ENCODE data around the gene ATOSA.

Gene ATOSA

GRCh38 chr15:52651868-52652267 is 27.3 kb downstream of the ATOSA start:
- Histone ChIP-seq H3K4me3 (ENCODE audit: low read length) (no peak overlapping the region), H3F3A (ENCODE audit: control insufficient read depth, insufficient read depth) (no peaks in the 10 kb centered on the region), H3K4me2 (ENCODE audit: low read length) (no peak overlapping the region), H3K36me3 (ENCODE audit: control insufficient read depth, low read length) (peaks cover 56% of the 10 kb centered on the region), H3K27me3 (ENCODE audit: control insufficient read depth, low read length) (no peaks in the 10 kb centered on the region), H3K79me2 (ENCODE audit: control insufficient read depth, low read length) (peaks cover 12% of the 10 kb centered on the region), H3K9me2 (replicated peaks; ENCODE audit: control insufficient read depth, low read length) (no peaks in the 10 kb centered on the region), H3K4me1 (ENCODE audit: control insufficient read depth, low read length) (peaks cover 14% of the 10 kb centered on the region), H3K27ac (ENCODE audit: low read depth, low read length) (no peak overlapping the region), H3K9me3 (ENCODE audit: control insufficient read depth, insufficient read depth, low read length) (no peaks in the 10 kb centered on the region), H4K20me1 (ENCODE audit: control insufficient read depth, insufficient read depth, low read depth, low read length) (no peaks in the 10 kb centered on the region)
- no peak for TF ChIP-seq CTCF (IDR thresholded peaks at IDR 0.05; ENCODE audit: low read depth, low read length, poor library complexity, severe bottlenecking)
- no peak for TF ChIP-seq EZH2phosphoT487 (IDR thresholded peaks at IDR 0.05; ENCODE audit: borderline replicate concordance, low read length)

GRCh38 chr15:52651114-52651513 is 28.1 kb downstream of the ATOSA start:
- Histone ChIP-seq H3K27me3 (ENCODE audit: control insufficient read depth, low read length) (no peaks in the 10 kb centered on the region), H3K4me3 (ENCODE audit: low read length) (no peak overlapping the region), H3K9me3 (ENCODE audit: control insufficient read depth, insufficient read depth, low read length) (no peaks in the 10 kb centered on the region), H3F3A (ENCODE audit: control insufficient read depth, insufficient read depth) (no peaks in the 10 kb centered on the region), H3K4me2 (ENCODE audit: low read length) (no peak overlapping the region), H3K27ac (ENCODE audit: low read depth, low read length) (no peak overlapping the region), H3K9me2 (replicated peaks; ENCODE audit: control insufficient read depth, low read length) (no peaks in the 10 kb centered on the region), H3K4me1 (ENCODE audit: control insufficient read depth, low read length) (peaks cover 14% of the 10 kb centered on the region), H4K20me1 (ENCODE audit: control insufficient read depth, insufficient read depth, low read depth, low read length) (no peaks in the 10 kb centered on the region), H3K36me3 (ENCODE audit: control insufficient read depth, low read length) (peaks cover 57% of the 10 kb centered on the region), H3K79me2 (ENCODE audit: control insufficient read depth, low read length) (peaks cover 9% of the 10 kb centered on the region)
- TF ChIP-seq CTCF (IDR thresholded peaks at IDR 0.05; ENCODE audit: low read depth, low read length, poor library complexity, severe bottlenecking): no peak
- TF ChIP-seq EZH2phosphoT487 (IDR thresholded peaks at IDR 0.05; ENCODE audit: borderline replicate concordance, low read length): no peak

- H3K4me2 ChIP-seq (ENCODE audit: low read length): no peak overlapping the region
- no peaks in the 10 kb centered on the region for H4K20me1 ChIP-seq (ENCODE audit: control insufficient read depth, insufficient read depth, low read depth, low read length)
- no peak overlapping the region for H3K4me3 ChIP-seq (ENCODE audit: low read length)
- H3K27ac ChIP-seq (ENCODE audit: low read depth, low read length): no peak overlapping the region
- H3K27me3 ChIP-seq (ENCODE audit: control insufficient read depth, low read length): no peaks in the 10 kb centered on the region
- H3K9me3 ChIP-seq (ENCODE audit: control insufficient read depth, insufficient read depth, low read length): no peaks in the 10 kb centered on the region
- H3K36me3 ChIP-seq (ENCODE audit: control insufficient read depth, low read length): peaks cover 50% of the 10 kb centered on the region
- no peaks in the 10 kb centered on the region for H3K9me2 ChIP-seq (replicated peaks; ENCODE audit: control insufficient read depth, low read length)
- no peaks in the 10 kb centered on the region for H3F3A ChIP-seq (ENCODE audit: control insufficient read depth, insufficient read depth)
- TF ChIP-seq CTCF (IDR thresholded peaks at IDR 0.05; ENCODE audit: low read depth, low read length, poor library complexity, severe bottlenecking) (no peak), EZH2phosphoT487 (IDR thresholded peaks at IDR 0.05; ENCODE audit: borderline replicate concordance, low read length) (no peak)
- peaks cover 14% of the 10 kb centered on the region for H3K4me1 ChIP-seq (ENCODE audit: control insufficient read depth, low read length)
- H3K79me2 ChIP-seq (ENCODE audit: control insufficient read depth, low read length): peaks cover 5% of the 10 kb centered on the region; the same call in 1 of the 2 replicates
Measured at GRCh38 chr15:52649686-52650085, 29.5 kb downstream of the ATOSA start.

All from DOHH2 (cell line).